PFSK-1 (cell line): ENCODE measurements around the gene TRMT61A.

Experiments
- POLR2AphosphoS5 ChIP-seq: IDR thresholded peaks from 2 replicates; pipeline ENCODE4 v1.6.1; 2012; ENCODE audit warnings: low read depth, mild to moderate bottlenecking, control low read depth, low read length, moderate library complexity
- SIN3A ChIP-seq: IDR thresholded peaks from 2 replicates; pipeline ENCODE4 v1.6.1; 2012; ENCODE audit warnings: mild to moderate bottlenecking, low read length, moderate library complexity, borderline replicate concordance; ENCODE audit not compliant: insufficient read depth
- TAF1 ChIP-seq: IDR thresholded peaks from 2 replicates; pipeline ENCODE4 v1.6.1; 2012; ENCODE audit warnings: low read length, control low read depth, borderline replicate concordance; ENCODE audit not compliant: insufficient read depth
- TF ChIP-seq, protein P1 (sequence below), 2 experiments: IDR thresholded peaks; 2 replicates each; pipeline versions ENCODE4 v1.6.1 to v1.8.0; 2011 to 2012; ENCODE audit warnings: low read depth in 2 of 2, low read length in 2 of 2, control low read depth in 1 of 2, inconsistent platforms in 1 of 2, mild to moderate bottlenecking in 1 of 2, moderate library complexity in 1 of 2; ENCODE audit not compliant: insufficient read depth in 1 of 2

DNA sequence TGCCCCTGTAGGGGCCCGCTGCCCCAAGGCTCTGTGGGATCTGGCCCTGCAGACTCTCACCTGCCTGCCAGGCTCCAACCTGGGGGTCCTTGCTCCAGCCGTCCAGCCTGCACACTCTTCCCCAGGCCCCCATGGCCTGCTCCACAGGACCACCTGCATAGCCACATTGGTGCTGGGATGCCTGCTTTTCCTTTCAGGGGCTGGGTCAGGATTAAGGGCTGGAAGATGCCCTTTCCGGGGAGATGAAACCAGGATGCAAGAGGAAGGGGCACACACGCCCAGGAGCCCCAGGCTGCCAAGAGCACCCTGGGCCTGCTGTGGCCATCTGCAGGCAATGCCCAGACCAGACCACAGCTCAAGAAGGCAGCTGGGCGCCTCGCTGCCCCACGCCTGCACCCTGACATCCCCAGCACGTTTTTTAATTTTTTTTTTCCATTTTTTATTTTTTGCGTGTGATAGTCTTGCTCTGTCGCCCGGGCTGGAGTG, 18.5 kb downstream of the TRMT61A start:
- TF ChIP-seq, protein P1, sequence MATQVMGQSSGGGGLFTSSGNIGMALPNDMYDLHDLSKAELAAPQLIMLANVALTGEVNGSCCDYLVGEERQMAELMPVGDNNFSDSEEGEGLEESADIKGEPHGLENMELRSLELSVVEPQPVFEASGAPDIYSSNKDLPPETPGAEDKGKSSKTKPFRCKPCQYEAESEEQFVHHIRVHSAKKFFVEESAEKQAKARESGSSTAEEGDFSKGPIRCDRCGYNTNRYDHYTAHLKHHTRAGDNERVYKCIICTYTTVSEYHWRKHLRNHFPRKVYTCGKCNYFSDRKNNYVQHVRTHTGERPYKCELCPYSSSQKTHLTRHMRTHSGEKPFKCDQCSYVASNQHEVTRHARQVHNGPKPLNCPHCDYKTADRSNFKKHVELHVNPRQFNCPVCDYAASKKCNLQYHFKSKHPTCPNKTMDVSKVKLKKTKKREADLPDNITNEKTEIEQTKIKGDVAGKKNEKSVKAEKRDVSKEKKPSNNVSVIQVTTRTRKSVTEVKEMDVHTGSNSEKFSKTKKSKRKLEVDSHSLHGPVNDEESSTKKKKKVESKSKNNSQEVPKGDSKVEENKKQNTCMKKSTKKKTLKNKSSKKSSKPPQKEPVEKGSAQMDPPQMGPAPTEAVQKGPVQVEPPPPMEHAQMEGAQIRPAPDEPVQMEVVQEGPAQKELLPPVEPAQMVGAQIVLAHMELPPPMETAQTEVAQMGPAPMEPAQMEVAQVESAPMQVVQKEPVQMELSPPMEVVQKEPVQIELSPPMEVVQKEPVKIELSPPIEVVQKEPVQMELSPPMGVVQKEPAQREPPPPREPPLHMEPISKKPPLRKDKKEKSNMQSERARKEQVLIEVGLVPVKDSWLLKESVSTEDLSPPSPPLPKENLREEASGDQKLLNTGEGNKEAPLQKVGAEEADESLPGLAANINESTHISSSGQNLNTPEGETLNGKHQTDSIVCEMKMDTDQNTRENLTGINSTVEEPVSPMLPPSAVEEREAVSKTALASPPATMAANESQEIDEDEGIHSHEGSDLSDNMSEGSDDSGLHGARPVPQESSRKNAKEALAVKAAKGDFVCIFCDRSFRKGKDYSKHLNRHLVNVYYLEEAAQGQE (IDR thresholded peaks at IDR 0.05; ENCODE audit: insufficient read depth in 1 of 2, low read depth in 2 of 2, low read length in 2 of 2), result no peak
- TF ChIP-seq TAF1, result no peak
- TF ChIP-seq POLR2AphosphoS5, result no peak
- TF ChIP-seq SIN3A, result no peak
